Neural crest cell (in vitro differentiated cells): ENCODE results near the gene MMD2. TPM values are rescaled to one million over a fixed set of nuclear protein-coding genes. Genes with fewer than 3 reads are reported as not detected.

ENCODE experiments used
- DNase-seq: peaks from one replicate; pipeline ENCODE4 v3.0.0; 2021; ENCODE audit warnings: low read depth, mixed read lengths, low spot score
- H3K27ac Mint-ChIP-seq: one replicate; pipeline ENCODE4 v1.8.0; 2021; ENCODE audit warnings: mild to moderate bottlenecking, mixed read lengths; ENCODE audit not compliant: unreplicated experiment
- H3K27me3 Mint-ChIP-seq: 2 replicates; pipeline ENCODE4 v1.8.0; 2021; ENCODE audit warnings: low read depth, mild to moderate bottlenecking, mixed read lengths
- H3K36me3 Mint-ChIP-seq: 2 replicates; pipeline ENCODE4 v1.8.0; 2021; ENCODE audit warnings: low read depth, mild to moderate bottlenecking, mixed read lengths
- H3K4me1 Mint-ChIP-seq: 2 replicates; pipeline ENCODE4 v1.8.0; 2021; ENCODE audit warnings: mixed read lengths
- H3K4me3 Mint-ChIP-seq: one replicate; pipeline ENCODE4 v1.8.0; 2021; ENCODE audit warnings: mild to moderate bottlenecking, mixed read lengths
- H3K9me3 Mint-ChIP-seq: 2 replicates; pipeline ENCODE4 v1.8.0; 2021; ENCODE audit warnings: mixed read lengths
- CTCF ChIP-seq: fragments of 200-600 bp; sonication (generic); conservative IDR thresholded peaks from 2 replicates; pipeline ENCODE4 v1.5.0; 2021; ENCODE audit warnings: antibody characterized with exemption, mild to moderate bottlenecking
- total RNA-seq: library from RNA; stranded (reverse); gene quantifications from 2 replicates; pipeline ENCODE4 v1.2.1, GENCODE V29; 2021

Gene MMD2
- total RNA-seq, 1 donor from 2014 or later = not detected

- H3K4me1 Mint-ChIP-seq = no peaks in the 10 kb centered on the region
- H3K4me3 Mint-ChIP-seq = no peak overlapping the region
- H3K27me3 Mint-ChIP-seq = peaks cover 11% of the 10 kb centered on the region
- H3K27ac Mint-ChIP-seq = no peak overlapping the region
- TF ChIP-seq CTCF = no peak
- no peaks in the 10 kb centered on the region for H3K9me3 Mint-ChIP-seq
- no peaks in the 10 kb centered on the region for H3K36me3 Mint-ChIP-seq
- DNase-seq = no peak
Observed at GRCh38 chr7:4919969-4920766, 38.8 kb downstream of the MMD2 start.

- Mint-ChIP-seq H3K4me3 (no peak overlapping the region), H3K9me3 (no peaks in the 10 kb centered on the region), H3K36me3 (no peaks in the 10 kb centered on the region), H3K27me3 (no peaks in the 10 kb centered on the region), H3K4me1 (no peaks in the 10 kb centered on the region), H3K27ac (no peak overlapping the region)
- TF ChIP-seq CTCF = no peak
- DNase-seq = no peak
Observed at GRCh38 chr7:4916113-4916512, 42.9 kb downstream of the MMD2 start.

DNA sequence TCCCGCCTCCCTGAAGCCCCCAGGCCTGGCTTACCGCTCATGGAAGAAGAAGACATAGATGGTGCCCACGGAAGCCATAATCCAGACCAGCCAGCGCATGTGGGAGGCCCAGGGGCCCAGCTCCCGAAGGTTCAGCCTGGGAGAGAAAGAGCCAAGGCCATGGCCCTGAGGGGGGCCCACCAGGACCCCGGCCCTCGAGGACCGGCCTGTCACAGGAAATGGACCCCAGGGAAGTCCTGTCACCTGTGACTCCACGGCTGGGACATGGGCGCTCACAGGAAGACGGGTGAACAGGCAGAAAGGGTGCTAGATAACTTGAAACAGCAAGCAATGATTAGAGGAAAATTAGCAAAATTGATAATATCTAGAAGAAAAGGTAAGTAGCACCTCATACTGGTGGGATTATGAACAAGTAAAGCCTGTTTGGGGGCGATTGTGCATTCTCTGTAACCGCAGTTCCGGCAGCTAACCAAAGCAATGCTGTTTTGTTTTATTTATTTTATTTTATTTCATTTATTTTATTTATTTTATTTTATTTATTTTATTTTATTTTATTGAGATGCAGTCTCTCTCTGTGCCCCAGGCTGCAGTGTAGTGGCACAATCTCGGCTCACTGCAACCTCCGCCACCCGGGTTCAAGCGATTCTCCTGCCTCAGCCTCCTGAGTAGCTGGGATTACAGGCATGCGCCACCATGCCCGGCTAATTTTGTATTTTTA, 47.7 kb downstream of the MMD2 start:
- Mint-ChIP-seq H3K9me3 (no peaks in the 10 kb centered on the region), H3K36me3 (no peaks in the 10 kb centered on the region), H3K4me3 (no peak overlapping the region), H3K27me3 (no peaks in the 10 kb centered on the region), H3K4me1 (no peaks in the 10 kb centered on the region), H3K27ac (no peak overlapping the region)
- no peak for DNase-seq
- no peak for TF ChIP-seq CTCF

DNA sequence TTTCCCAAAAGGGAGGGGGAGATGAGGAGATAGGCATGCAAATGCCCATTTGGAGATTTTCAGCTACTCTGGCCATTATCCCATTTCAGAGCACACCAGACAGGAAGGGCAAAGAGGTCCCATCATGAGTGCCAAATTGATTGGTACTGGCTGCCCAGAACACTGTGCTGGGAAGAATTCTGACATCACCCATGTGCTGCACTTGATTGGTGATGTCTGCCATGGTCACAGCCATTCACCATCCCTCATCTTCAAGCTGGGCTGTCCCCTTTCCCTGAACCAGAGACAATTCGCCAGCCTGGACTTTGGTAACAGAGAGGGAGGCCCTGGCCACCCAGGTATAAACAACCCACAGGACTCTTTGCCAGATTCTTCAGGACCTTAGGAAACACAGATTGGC, 52.3 kb downstream of the MMD2 start:
- H3K36me3 Mint-ChIP-seq = no peaks in the 10 kb centered on the region
- no peak for DNase-seq
- no peak overlapping the region for H3K27ac Mint-ChIP-seq
- no peaks in the 10 kb centered on the region for H3K9me3 Mint-ChIP-seq
- H3K4me3 Mint-ChIP-seq = no peak overlapping the region
- peaks cover 9% of the 10 kb centered on the region for H3K27me3 Mint-ChIP-seq
- TF ChIP-seq CTCF = no peak
- no peaks in the 10 kb centered on the region for H3K4me1 Mint-ChIP-seq

GRCh38 chr7:4905171-4905570, 53.8 kb downstream of the MMD2 start:
- Mint-ChIP-seq H3K27me3 (peaks cover 12% of the 10 kb centered on the region), H3K4me1 (no peaks in the 10 kb centered on the region), H3K9me3 (no peaks in the 10 kb centered on the region), H3K27ac (no peak overlapping the region), H3K36me3 (no peaks in the 10 kb centered on the region), H3K4me3 (no peak overlapping the region)
- DNase-seq = no peak
- TF ChIP-seq CTCF = no peak
